ENCODE results near the gene ZNF775.
A peak's percentile ranks its signal among the peaks of the same experiment; 100 is the strongest.

Gene ZNF775

DNA sequence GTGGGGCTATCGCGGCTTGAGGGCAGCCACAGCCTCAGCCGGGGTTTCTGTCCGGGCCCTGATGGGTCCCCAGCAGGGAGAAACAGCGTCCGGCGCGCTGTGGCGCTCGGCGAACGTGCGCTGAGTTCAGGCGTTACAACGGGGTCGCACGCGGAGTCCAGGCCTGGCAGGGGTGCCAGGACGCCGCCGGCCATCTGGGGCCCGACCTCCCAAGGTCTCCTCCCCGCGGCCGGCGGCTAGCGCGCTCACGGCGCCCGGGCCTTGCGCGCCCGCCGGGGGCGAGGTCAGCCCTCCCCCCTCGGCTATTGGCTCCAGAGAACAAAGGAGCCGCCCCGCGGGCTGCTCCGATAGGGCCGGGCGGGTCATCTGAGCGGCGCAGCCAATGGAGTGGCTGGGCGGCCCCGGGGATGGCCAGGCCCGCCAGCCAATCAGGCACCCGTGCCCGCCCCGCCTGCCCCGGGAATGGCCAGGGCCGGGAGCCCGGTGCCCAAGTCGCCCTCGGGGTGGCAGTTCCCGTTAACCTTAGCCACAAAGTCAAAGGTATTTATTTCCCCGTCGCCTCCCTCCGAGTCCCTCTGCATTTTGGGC lies at the start of gene ZNF775:
Gene ZNF775, plus strand, starts transcription at position 478 of the 588 bp plus-strand sequence. CDS start 9,141 bp downstream, outside the sequence.
- Histone ChIP-seq H3K4me3 (ENCODE audit: low read depth in 1 of 2, low read length in 2 of 2) (peak within 1 kb of the TSS; percentile 84 to 86), H3K27me3 (ENCODE audit: control insufficient read depth in 1 of 2, insufficient read depth in 2 of 2, low read length in 2 of 2) (no peaks in the 10 kb centered on the region), H3K9me3 (ENCODE audit: control insufficient read depth in 1 of 2, low read length in 2 of 2) (no peaks in the 10 kb centered on the region), H3K4me1 (ENCODE audit: control insufficient read depth in 1 of 2, insufficient read depth in 2 of 2, low read length in 2 of 2) (peaks cover 68 to 78% of the 10 kb centered on the region in 2 donors), H3K36me3 (ENCODE audit: control insufficient read depth in 1 of 2, insufficient read depth in 2 of 2, low read length in 2 of 2) (peaks cover 0 to 7% of the 10 kb centered on the region in 2 donors), H3K27ac (ENCODE audit: low read depth, low read length) (peak within 1 kb of the TSS; percentile 92), H3K9ac (ENCODE audit: low read depth in 1 of 2, low read length in 2 of 2) (peak within 1 kb of the TSS; percentile 87 to 89)

- Histone ChIP-seq H3K27me3 (ENCODE audit: control insufficient read depth in 1 of 2, insufficient read depth in 2 of 2, low read length in 2 of 2) (no peaks in the 10 kb centered on the region), H3K9ac (ENCODE audit: low read depth in 1 of 2, low read length in 2 of 2) (no peak overlapping the region), H3K36me3 (ENCODE audit: control insufficient read depth in 1 of 2, insufficient read depth in 2 of 2, low read length in 2 of 2) (peaks cover 7 to 29% of the 10 kb centered on the region in 2 donors), H3K4me1 (ENCODE audit: control insufficient read depth in 1 of 2, insufficient read depth in 2 of 2, low read length in 2 of 2) (peaks cover 7 to 14% of the 10 kb centered on the region in 2 donors), H3K4me3 (ENCODE audit: low read depth in 1 of 2, low read length in 2 of 2) (no peak overlapping the region), H3K27ac (ENCODE audit: low read depth, low read length) (no peak overlapping the region), H3K9me3 (ENCODE audit: control insufficient read depth in 1 of 2, low read length in 2 of 2) (no peaks in the 10 kb centered on the region)
Measured at GRCh38 chr7:150329331-150330120, 49.6 kb upstream of the ZNF775 start.

DNA sequence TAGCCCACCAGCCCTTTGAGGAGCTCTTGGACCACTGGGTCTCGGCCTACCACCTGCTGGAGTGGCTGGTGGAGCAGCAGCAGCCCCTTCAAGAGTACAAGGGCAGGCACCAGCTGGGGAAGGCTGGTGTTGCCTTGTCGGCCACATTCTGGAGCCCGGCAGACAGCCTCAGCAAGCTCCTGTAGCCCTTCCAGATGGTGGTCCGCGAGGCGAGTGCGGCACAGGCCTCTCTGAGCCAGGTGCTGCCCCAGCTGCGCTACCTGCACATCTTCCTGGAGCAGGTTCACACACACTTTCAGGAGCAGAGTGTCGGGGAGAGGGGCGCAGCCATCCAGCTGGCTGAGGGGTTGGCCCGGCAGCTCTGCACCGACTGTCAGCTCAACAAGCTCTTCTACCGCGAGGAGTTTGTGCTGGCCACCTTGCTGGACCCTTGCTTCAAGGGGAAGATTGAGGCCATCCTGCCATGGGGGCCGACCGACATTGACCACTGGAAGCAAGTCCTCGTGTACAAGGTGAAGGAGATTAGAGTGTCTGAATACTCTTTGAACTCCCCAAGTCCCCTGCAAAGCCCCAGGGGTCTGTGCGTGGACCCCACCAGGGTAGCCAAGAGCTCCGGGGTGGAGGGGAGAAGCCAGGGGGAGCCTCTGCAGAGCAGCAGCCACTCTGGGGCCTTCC lies 48.8 kb upstream of the ZNF775 start:
- Histone ChIP-seq H3K36me3 (ENCODE audit: control insufficient read depth in 1 of 2, insufficient read depth in 2 of 2, low read length in 2 of 2) (peaks cover 7 to 28% of the 10 kb centered on the region in 2 donors), H3K27ac (ENCODE audit: low read depth, low read length) (no peak overlapping the region), H3K9ac (ENCODE audit: low read depth in 1 of 2, low read length in 2 of 2) (no peak overlapping the region), H3K27me3 (ENCODE audit: control insufficient read depth in 1 of 2, insufficient read depth in 2 of 2, low read length in 2 of 2) (no peaks in the 10 kb centered on the region), H3K4me1 (ENCODE audit: control insufficient read depth in 1 of 2, insufficient read depth in 2 of 2, low read length in 2 of 2) (peaks cover 0 to 11% of the 10 kb centered on the region in 2 donors), H3K4me3 (ENCODE audit: low read depth in 1 of 2, low read length in 2 of 2) (no peak overlapping the region), H3K9me3 (ENCODE audit: control insufficient read depth in 1 of 2, low read length in 2 of 2) (no peaks in the 10 kb centered on the region)

- H3K9me3 ChIP-seq (ENCODE audit: control insufficient read depth in 1 of 2, low read length in 2 of 2): no peaks in the 10 kb centered on the region
- H3K27ac ChIP-seq (ENCODE audit: low read depth, low read length): no peak overlapping the region
- H3K4me1 ChIP-seq (ENCODE audit: control insufficient read depth in 1 of 2, insufficient read depth in 2 of 2, low read length in 2 of 2): peaks cover 5 to 10% of the 10 kb centered on the region in 2 donors
- H3K27me3 ChIP-seq (ENCODE audit: control insufficient read depth in 1 of 2, insufficient read depth in 2 of 2, low read length in 2 of 2): no peaks in the 10 kb centered on the region
- no peak overlapping the region for H3K4me3 ChIP-seq (ENCODE audit: low read depth in 1 of 2, low read length in 2 of 2)
- no peak overlapping the region for H3K9ac ChIP-seq (ENCODE audit: low read depth in 1 of 2, low read length in 2 of 2)
- peaks cover 12 to 22% of the 10 kb centered on the region in 2 donors for H3K36me3 ChIP-seq (ENCODE audit: control insufficient read depth in 1 of 2, insufficient read depth in 2 of 2, low read length in 2 of 2)
Measured at GRCh38 chr7:150332852-150333635, 46.1 kb upstream of the ZNF775 start.

DNA sequence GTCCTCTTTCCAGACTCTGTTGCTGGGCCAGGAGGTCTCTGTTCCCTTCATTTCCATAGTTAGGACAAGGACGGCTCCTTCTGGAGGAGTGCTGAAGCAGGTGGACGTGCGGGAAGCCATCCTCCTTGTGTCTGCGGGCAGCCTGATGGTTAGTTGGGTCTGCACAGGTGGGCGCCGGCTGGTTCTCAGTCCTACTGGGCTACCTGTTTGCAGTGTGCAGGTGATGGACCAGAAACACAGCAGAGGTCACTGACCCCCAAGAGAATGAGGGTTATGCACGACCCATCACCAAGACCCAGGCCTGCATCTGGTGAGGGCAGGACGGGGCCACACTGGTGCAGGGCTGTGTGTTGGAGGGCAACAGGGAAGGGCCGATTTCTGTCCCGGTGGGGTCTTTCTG lies 45.5 kb upstream of the ZNF775 start:
- Histone ChIP-seq H3K27me3 (ENCODE audit: control insufficient read depth in 1 of 2, insufficient read depth in 2 of 2, low read length in 2 of 2) (no peaks in the 10 kb centered on the region), H3K4me1 (ENCODE audit: control insufficient read depth in 1 of 2, insufficient read depth in 2 of 2, low read length in 2 of 2) (peaks cover 5 to 10% of the 10 kb centered on the region in 2 donors), H3K36me3 (ENCODE audit: control insufficient read depth in 1 of 2, insufficient read depth in 2 of 2, low read length in 2 of 2) (peaks cover 9 to 16% of the 10 kb centered on the region in 2 donors), H3K4me3 (ENCODE audit: low read depth in 1 of 2, low read length in 2 of 2) (no peak overlapping the region), H3K9ac (ENCODE audit: low read depth in 1 of 2, low read length in 2 of 2) (no peak overlapping the region), H3K9me3 (ENCODE audit: control insufficient read depth in 1 of 2, low read length in 2 of 2) (no peaks in the 10 kb centered on the region), H3K27ac (ENCODE audit: low read depth, low read length) (no peak overlapping the region)

- Histone ChIP-seq H3K9ac (ENCODE audit: low read depth in 1 of 2, low read length in 2 of 2) (no peak overlapping the region), H3K4me3 (ENCODE audit: low read depth in 1 of 2, low read length in 2 of 2) (no peak overlapping the region), H3K27ac (ENCODE audit: low read depth, low read length) (no peak overlapping the region), H3K36me3 (ENCODE audit: control insufficient read depth in 1 of 2, insufficient read depth in 2 of 2, low read length in 2 of 2) (peaks cover 5 to 12% of the 10 kb centered on the region in 2 donors), H3K4me1 (ENCODE audit: control insufficient read depth in 1 of 2, insufficient read depth in 2 of 2, low read length in 2 of 2) (peaks cover 5 to 10% of the 10 kb centered on the region in 2 donors), H3K27me3 (ENCODE audit: control insufficient read depth in 1 of 2, insufficient read depth in 2 of 2, low read length in 2 of 2) (no peaks in the 10 kb centered on the region), H3K9me3 (ENCODE audit: control insufficient read depth in 1 of 2, low read length in 2 of 2) (no peaks in the 10 kb centered on the region)
Measured at GRCh38 chr7:150334108-150334507, 45.0 kb upstream of the ZNF775 start.

GRCh38 chr7:150335108-150335773 lies 43.9 kb upstream of the ZNF775 start:
- Histone ChIP-seq H3K36me3 (ENCODE audit: control insufficient read depth in 1 of 2, insufficient read depth in 2 of 2, low read length in 2 of 2) (peaks cover under 1 to 5% of the 10 kb centered on the region in 2 donors), H3K27ac (ENCODE audit: low read depth, low read length) (no peak overlapping the region), H3K4me1 (ENCODE audit: control insufficient read depth in 1 of 2, insufficient read depth in 2 of 2, low read length in 2 of 2) (peaks cover 16 to 20% of the 10 kb centered on the region in 2 donors)

GRCh38 chr7:150335774-150336112 lies 43.4 kb upstream of the ZNF775 start:
- Histone ChIP-seq H3K4me1 (ENCODE audit: control insufficient read depth in 1 of 2, insufficient read depth in 2 of 2, low read length in 2 of 2) (peaks cover 18 to 22% of the 10 kb centered on the region in 2 donors), H3K4me3 (ENCODE audit: low read depth in 1 of 2, low read length in 2 of 2) (no peak overlapping the region), H3K27me3 (ENCODE audit: control insufficient read depth in 1 of 2, insufficient read depth in 2 of 2, low read length in 2 of 2) (peaks cover 0 to 5% of the 10 kb centered on the region in 2 donors), H3K36me3 (ENCODE audit: control insufficient read depth in 1 of 2, insufficient read depth in 2 of 2, low read length in 2 of 2) (peaks cover 0 to 5% of the 10 kb centered on the region in 2 donors), H3K9ac (ENCODE audit: low read depth in 1 of 2, low read length in 2 of 2) (no peak overlapping the region), H3K27ac (ENCODE audit: low read depth, low read length) (no peak overlapping the region), H3K9me3 (ENCODE audit: control insufficient read depth in 1 of 2, low read length in 2 of 2) (no peaks in the 10 kb centered on the region)

More at GRCh38 chr7:150335108-150335773, 43.9 kb upstream of the ZNF775 start:
- no peak overlapping the region for H3K9ac ChIP-seq (ENCODE audit: low read depth in 1 of 2, low read length in 2 of 2)
- peaks cover 0 to 5% of the 10 kb centered on the region in 2 donors for H3K27me3 ChIP-seq (ENCODE audit: control insufficient read depth in 1 of 2, insufficient read depth in 2 of 2, low read length in 2 of 2)
- H3K9me3 ChIP-seq (ENCODE audit: control insufficient read depth in 1 of 2, low read length in 2 of 2): no peaks in the 10 kb centered on the region
- no peak overlapping the region for H3K4me3 ChIP-seq (ENCODE audit: low read depth in 1 of 2, low read length in 2 of 2)

GRCh38 chr7:150336746-150337145 lies 42.4 kb upstream of the ZNF775 start:
- Histone ChIP-seq H3K4me3 (ENCODE audit: low read depth in 1 of 2, low read length in 2 of 2) (no peak overlapping the region), H3K9me3 (ENCODE audit: control insufficient read depth in 1 of 2, low read length in 2 of 2) (no peaks in the 10 kb centered on the region), H3K9ac (ENCODE audit: low read depth in 1 of 2, low read length in 2 of 2) (no peak overlapping the region), H3K36me3 (ENCODE audit: control insufficient read depth in 1 of 2, insufficient read depth in 2 of 2, low read length in 2 of 2) (peaks cover 0 to 5% of the 10 kb centered on the region in 2 donors), H3K4me1 (ENCODE audit: control insufficient read depth in 1 of 2, insufficient read depth in 2 of 2, low read length in 2 of 2) (peaks cover 18 to 22% of the 10 kb centered on the region in 2 donors), H3K27me3 (ENCODE audit: control insufficient read depth in 1 of 2, insufficient read depth in 2 of 2, low read length in 2 of 2) (peaks cover 5% of the 10 kb centered on the region in 2 donors), H3K27ac (ENCODE audit: low read depth, low read length) (no peak overlapping the region)
